Neural crest cell (in vitro differentiated cells): ENCODE results near the gene SARDH. TPM values are rescaled to one million over a fixed set of nuclear protein-coding genes. Genes with fewer than 3 reads are reported as not detected.

Source experiments
- DNase-seq: peaks from one replicate; pipeline ENCODE4 v3.0.0; 2021; ENCODE audit warnings: low read depth, mixed read lengths, low spot score
- H3K27ac Mint-ChIP-seq: one replicate; pipeline ENCODE4 v1.8.0; 2021; ENCODE audit warnings: mild to moderate bottlenecking, mixed read lengths; ENCODE audit not compliant: unreplicated experiment
- H3K27me3 Mint-ChIP-seq: 2 replicates; pipeline ENCODE4 v1.8.0; 2021; ENCODE audit warnings: low read depth, mild to moderate bottlenecking, mixed read lengths
- H3K36me3 Mint-ChIP-seq: 2 replicates; pipeline ENCODE4 v1.8.0; 2021; ENCODE audit warnings: low read depth, mild to moderate bottlenecking, mixed read lengths
- H3K4me1 Mint-ChIP-seq: 2 replicates; pipeline ENCODE4 v1.8.0; 2021; ENCODE audit warnings: mixed read lengths
- H3K4me3 Mint-ChIP-seq: one replicate; pipeline ENCODE4 v1.8.0; 2021; ENCODE audit warnings: mild to moderate bottlenecking, mixed read lengths
- H3K9me3 Mint-ChIP-seq: 2 replicates; pipeline ENCODE4 v1.8.0; 2021; ENCODE audit warnings: mixed read lengths
- CTCF ChIP-seq: fragments of 200-600 bp; sonication (generic); conservative IDR thresholded peaks from 2 replicates; pipeline ENCODE4 v1.5.0; 2021; ENCODE audit warnings: antibody characterized with exemption, mild to moderate bottlenecking
- total RNA-seq: library from RNA; stranded (reverse); gene quantifications from 2 replicates; pipeline ENCODE4 v1.2.1, GENCODE V29; 2021

The SARDH gene
- total RNA-seq, 1 donor from 2014 or later = 4.5 TPM

GRCh38 chr9:133709015-133709611, 29.0 kb downstream of the SARDH start:
- no peak for DNase-seq
- Mint-ChIP-seq H3K27ac (peak overlapping the region; percentile 50), H3K4me3 (no peak overlapping the region), H3K9me3 (no peaks in the 10 kb centered on the region), H3K36me3 (no peaks in the 10 kb centered on the region), H3K27me3 (no peaks in the 10 kb centered on the region), H3K4me1 (no peaks in the 10 kb centered on the region)
- TF ChIP-seq CTCF = no peak

- H3K27ac Mint-ChIP-seq = no peak overlapping the region
- no peaks in the 10 kb centered on the region for H3K36me3 Mint-ChIP-seq
- H3K4me3 Mint-ChIP-seq = no peak overlapping the region
- H3K27me3 Mint-ChIP-seq = no peaks in the 10 kb centered on the region
- no peak for DNase-seq
- no peaks in the 10 kb centered on the region for H3K9me3 Mint-ChIP-seq
- TF ChIP-seq CTCF = no peak
- H3K4me1 Mint-ChIP-seq = no peaks in the 10 kb centered on the region
Measured at GRCh38 chr9:133708246-133709014, 29.7 kb downstream of the SARDH start.

GRCh38 chr9:133707763-133708245, 30.3 kb downstream of the SARDH start:
- no peak for DNase-seq
- Mint-ChIP-seq H3K9me3 (no peaks in the 10 kb centered on the region), H3K27ac (no peak overlapping the region), H3K4me3 (no peak overlapping the region), H3K4me1 (no peaks in the 10 kb centered on the region), H3K36me3 (no peaks in the 10 kb centered on the region), H3K27me3 (no peaks in the 10 kb centered on the region)
- no peak for TF ChIP-seq CTCF

- Mint-ChIP-seq H3K36me3 (no peaks in the 10 kb centered on the region), H3K27ac (peak overlapping the region; percentile 43), H3K4me1 (no peaks in the 10 kb centered on the region), H3K4me3 (no peak overlapping the region), H3K9me3 (no peaks in the 10 kb centered on the region), H3K27me3 (no peaks in the 10 kb centered on the region)
- TF ChIP-seq CTCF = no peak
- DNase-seq = no peak
Measured at GRCh38 chr9:133707065-133707762, 30.9 kb downstream of the SARDH start.

- H3K27me3 Mint-ChIP-seq = no peaks in the 10 kb centered on the region
- DNase-seq = no peak
- no peaks in the 10 kb centered on the region for H3K36me3 Mint-ChIP-seq
- H3K4me3 Mint-ChIP-seq = no peak overlapping the region
- no peaks in the 10 kb centered on the region for H3K4me1 Mint-ChIP-seq
- no peak for TF ChIP-seq CTCF
- H3K27ac Mint-ChIP-seq = peak overlapping the region; percentile 43
- no peaks in the 10 kb centered on the region for H3K9me3 Mint-ChIP-seq
Measured at GRCh38 chr9:133706307-133707050, 31.7 kb downstream of the SARDH start.
